ENCODE results near the gene ADD3.

DNA sequence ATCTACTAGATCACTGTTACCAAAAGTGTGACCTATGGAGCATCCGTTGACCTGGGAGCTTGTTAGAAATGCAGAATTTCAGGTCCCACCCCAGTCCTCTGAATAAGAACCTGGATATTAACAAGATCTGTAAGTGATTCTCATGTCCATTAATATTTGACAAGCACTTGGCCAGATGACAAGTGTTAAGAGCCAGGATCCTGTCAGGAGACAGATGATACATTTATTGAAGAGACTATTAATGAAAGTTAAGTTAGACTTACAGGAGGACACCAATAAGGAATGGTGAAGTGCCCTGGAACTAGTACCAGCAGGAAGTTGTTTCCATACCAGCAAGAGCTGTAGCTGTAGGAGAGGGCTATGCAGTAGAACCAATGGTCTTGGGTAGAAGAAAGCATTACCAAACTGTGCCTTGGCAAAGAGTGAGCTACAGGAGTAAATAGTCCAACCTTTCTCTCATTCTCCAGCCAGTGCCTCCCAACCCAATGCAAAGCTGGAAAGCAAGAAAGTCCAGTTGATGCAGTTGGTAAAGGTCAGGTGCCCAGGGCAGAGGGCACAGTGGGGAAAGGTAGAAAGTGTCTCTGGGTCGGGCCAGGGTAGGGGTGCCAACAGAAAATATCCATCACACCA lies 35.3 kb upstream of the ADD3 start:
- TF ChIP-seq, protein P1, sequence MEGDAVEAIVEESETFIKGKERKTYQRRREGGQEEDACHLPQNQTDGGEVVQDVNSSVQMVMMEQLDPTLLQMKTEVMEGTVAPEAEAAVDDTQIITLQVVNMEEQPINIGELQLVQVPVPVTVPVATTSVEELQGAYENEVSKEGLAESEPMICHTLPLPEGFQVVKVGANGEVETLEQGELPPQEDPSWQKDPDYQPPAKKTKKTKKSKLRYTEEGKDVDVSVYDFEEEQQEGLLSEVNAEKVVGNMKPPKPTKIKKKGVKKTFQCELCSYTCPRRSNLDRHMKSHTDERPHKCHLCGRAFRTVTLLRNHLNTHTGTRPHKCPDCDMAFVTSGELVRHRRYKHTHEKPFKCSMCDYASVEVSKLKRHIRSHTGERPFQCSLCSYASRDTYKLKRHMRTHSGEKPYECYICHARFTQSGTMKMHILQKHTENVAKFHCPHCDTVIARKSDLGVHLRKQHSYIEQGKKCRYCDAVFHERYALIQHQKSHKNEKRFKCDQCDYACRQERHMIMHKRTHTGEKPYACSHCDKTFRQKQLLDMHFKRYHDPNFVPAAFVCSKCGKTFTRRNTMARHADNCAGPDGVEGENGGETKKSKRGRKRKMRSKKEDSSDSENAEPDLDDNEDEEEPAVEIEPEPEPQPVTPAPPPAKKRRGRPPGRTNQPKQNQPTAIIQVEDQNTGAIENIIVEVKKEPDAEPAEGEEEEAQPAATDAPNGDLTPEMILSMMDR (IDR thresholded peaks at IDR 0.05): no peak
- TF ChIP-seq POLR2A (IDR thresholded peaks at IDR 0.05): no peak
